ENCODE results near the gene NLRC4.

The NLRC4 gene

DNA sequence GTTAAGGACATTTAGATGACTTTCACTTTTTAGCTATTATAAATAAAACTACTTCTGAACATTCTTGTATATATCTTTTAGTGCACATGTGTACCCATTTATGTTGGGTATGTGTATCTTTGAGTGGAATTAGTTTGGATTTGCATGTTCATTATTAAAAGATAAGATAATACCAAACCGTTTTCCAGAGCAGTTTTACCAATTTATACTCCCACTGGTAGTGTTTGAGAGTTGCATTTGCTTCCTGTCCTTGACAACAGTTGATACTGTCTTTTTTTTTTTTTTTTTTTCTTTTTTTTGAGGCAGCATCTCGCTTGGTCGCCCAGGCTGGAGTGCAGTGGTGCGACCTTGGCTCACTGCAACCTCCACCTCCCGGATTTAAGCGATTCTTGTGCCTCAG lies 75.7 kb downstream of the NLRC4 start:
- TF ChIP-seq POLR2AphosphoS5 (IDR thresholded peaks at IDR 0.05; ENCODE audit: low read depth, low read length) (no peak), FOXP2 (optimal IDR thresholded peaks at IDR 0.05; ENCODE audit: borderline replicate concordance, extremely low read depth, extremely low read length, insufficient read depth) (no peak), TAF1 (IDR thresholded peaks at IDR 0.05; ENCODE audit: borderline replicate concordance, insufficient read depth, low read length) (no peak), SIN3A (IDR thresholded peaks at IDR 0.05; ENCODE audit: borderline replicate concordance, insufficient read depth, low read length) (no peak)
- TF ChIP-seq, protein P1, sequence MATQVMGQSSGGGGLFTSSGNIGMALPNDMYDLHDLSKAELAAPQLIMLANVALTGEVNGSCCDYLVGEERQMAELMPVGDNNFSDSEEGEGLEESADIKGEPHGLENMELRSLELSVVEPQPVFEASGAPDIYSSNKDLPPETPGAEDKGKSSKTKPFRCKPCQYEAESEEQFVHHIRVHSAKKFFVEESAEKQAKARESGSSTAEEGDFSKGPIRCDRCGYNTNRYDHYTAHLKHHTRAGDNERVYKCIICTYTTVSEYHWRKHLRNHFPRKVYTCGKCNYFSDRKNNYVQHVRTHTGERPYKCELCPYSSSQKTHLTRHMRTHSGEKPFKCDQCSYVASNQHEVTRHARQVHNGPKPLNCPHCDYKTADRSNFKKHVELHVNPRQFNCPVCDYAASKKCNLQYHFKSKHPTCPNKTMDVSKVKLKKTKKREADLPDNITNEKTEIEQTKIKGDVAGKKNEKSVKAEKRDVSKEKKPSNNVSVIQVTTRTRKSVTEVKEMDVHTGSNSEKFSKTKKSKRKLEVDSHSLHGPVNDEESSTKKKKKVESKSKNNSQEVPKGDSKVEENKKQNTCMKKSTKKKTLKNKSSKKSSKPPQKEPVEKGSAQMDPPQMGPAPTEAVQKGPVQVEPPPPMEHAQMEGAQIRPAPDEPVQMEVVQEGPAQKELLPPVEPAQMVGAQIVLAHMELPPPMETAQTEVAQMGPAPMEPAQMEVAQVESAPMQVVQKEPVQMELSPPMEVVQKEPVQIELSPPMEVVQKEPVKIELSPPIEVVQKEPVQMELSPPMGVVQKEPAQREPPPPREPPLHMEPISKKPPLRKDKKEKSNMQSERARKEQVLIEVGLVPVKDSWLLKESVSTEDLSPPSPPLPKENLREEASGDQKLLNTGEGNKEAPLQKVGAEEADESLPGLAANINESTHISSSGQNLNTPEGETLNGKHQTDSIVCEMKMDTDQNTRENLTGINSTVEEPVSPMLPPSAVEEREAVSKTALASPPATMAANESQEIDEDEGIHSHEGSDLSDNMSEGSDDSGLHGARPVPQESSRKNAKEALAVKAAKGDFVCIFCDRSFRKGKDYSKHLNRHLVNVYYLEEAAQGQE (IDR thresholded peaks at IDR 0.05; ENCODE audit: insufficient read depth in 1 of 2, low read depth in 2 of 2, low read length in 2 of 2), result no peak

DNA sequence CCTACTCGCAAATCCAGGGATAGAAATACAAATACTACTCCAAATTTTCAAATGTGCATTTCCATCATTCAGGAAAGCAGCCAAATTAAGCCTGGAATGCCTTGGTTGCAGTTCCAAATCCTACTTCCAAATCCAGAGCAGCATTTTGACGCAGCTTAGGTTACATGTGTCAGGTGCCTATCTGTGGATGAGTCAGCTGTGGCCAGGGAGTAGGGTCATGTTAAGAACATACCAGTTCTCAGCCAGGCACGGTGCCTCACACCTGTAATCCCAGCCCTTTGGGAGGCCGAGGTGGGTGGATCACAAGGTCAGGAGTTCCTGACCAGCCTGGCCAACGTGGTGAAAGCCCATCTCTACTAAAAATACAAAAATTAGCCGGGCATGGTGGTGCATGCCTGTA lies 82.0 kb downstream of the NLRC4 start:
- TF ChIP-seq POLR2AphosphoS5 (IDR thresholded peaks at IDR 0.05; ENCODE audit: low read depth, low read length) (no peak), SIN3A (IDR thresholded peaks at IDR 0.05; ENCODE audit: borderline replicate concordance, insufficient read depth, low read length) (no peak), TAF1 (IDR thresholded peaks at IDR 0.05; ENCODE audit: borderline replicate concordance, insufficient read depth, low read length) (no peak), FOXP2 (optimal IDR thresholded peaks at IDR 0.05; ENCODE audit: borderline replicate concordance, extremely low read depth, extremely low read length, insufficient read depth) (no peak)
- TF ChIP-seq, protein P1 (IDR thresholded peaks at IDR 0.05; ENCODE audit: insufficient read depth in 1 of 2, low read depth in 2 of 2, low read length in 2 of 2), result no peak
